ENCODE measurements around the gene MINPP1.

GRCh38 chr10:87600581-87600980 lies 95.9 kb downstream of the MINPP1 start:
- TF ChIP-seq CTCF (IDR thresholded peaks at IDR 0.05), result no peak
- TF ChIP-seq POLR2A (IDR thresholded peaks at IDR 0.05), result no peak

Measured in heart left ventricle (tissue), 13 donors.